GM19193 (cell line): ENCODE data around the gene UBAC2.

Experiments used
- POLR2A ChIP-seq: IDR thresholded peaks from 4 replicates; pipeline ENCODE4 v1.6.1; 2011; ENCODE audit not compliant: insufficient read depth, insufficient read length; ENCODE audit errors: extremely low read depth

UBAC2 gene

GRCh38 chr13:99299256-99299919 lies 98.7 kb downstream of the UBAC2 start:
- TF ChIP-seq POLR2A: no peak

GRCh38 chr13:99299920-99300341 lies 99.3 kb downstream of the UBAC2 start:
- no peak for TF ChIP-seq POLR2A

- no peak for TF ChIP-seq POLR2A
Measured at GRCh38 chr13:99301056-99301838, 100.6 kb downstream of the UBAC2 start.

GRCh38 chr13:99301913-99302636 lies 101.4 kb downstream of the UBAC2 start:
- no peak for TF ChIP-seq POLR2A

- no peak for TF ChIP-seq POLR2A
Measured at GRCh38 chr13:99302637-99303505, 102.2 kb downstream of the UBAC2 start.

- peak; percentile 23 for TF ChIP-seq POLR2A
Measured at GRCh38 chr13:99303863-99304521, 103.3 kb downstream of the UBAC2 start.

- TF ChIP-seq POLR2A: no peak
Measured at GRCh38 chr13:99304541-99304940, 103.9 kb downstream of the UBAC2 start.

GRCh38 chr13:99305158-99305557 lies 104.5 kb downstream of the UBAC2 start:
- no peak for TF ChIP-seq POLR2A

GRCh38 chr13:99305566-99305965 lies 104.9 kb downstream of the UBAC2 start:
- TF ChIP-seq POLR2A: no peak

GRCh38 chr13:99307247-99307646 lies 106.6 kb downstream of the UBAC2 start, which contains the start of gene GPR183:
Gene GPR183, minus strand, starts transcription at chr13:99307399. Its CDS starts 11,254 bp downstream, at chr13:99296145.
- TF ChIP-seq POLR2A: no peak

GRCh38 chr13:99307648-99308339 lies 107.1 kb downstream of the UBAC2 start:
- TF ChIP-seq POLR2A: no peak

- no peak for TF ChIP-seq POLR2A
Measured at GRCh38 chr13:99308471-99309087, 107.9 kb downstream of the UBAC2 start.

- TF ChIP-seq POLR2A: no peak
Measured at GRCh38 chr13:99310382-99311031, 109.9 kb downstream of the UBAC2 start.

GRCh38 chr13:99311137-99311536 lies 110.5 kb downstream of the UBAC2 start:
- no peak for TF ChIP-seq POLR2A
